DND-41 (cell line): ENCODE data around the gene BCS1L.
A peak's percentile ranks its signal among the peaks of the same experiment; 100 is the strongest.

Experiments
- ATAC-seq: fragments of 200-7000 bp; cut with Tn5 transposase; 3 replicates; pipeline ENCODE4 v1.9.1; 2021; ENCODE audit warnings: low read depth; ENCODE audit not compliant: insufficient read depth
- DNase-seq: peaks from one replicate; pipeline ENCODE4 v3.0.0-alpha.2; 2020
- H2AFZ ChIP-seq: 2 replicates; pipeline ENCODE4 v1.6.0; 2012; ENCODE audit warnings: low read depth, low read length
- H3K27ac ChIP-seq: 2 replicates; pipeline ENCODE4 v1.5.1; 2012; ENCODE audit warnings: low read length, inconsistent platforms
- H3K27me3 ChIP-seq: fragments of 200-600 bp; sonication (generic); 2 replicates; pipeline ENCODE4 v1.6.0; 2012; ENCODE audit warnings: low read length, mild to moderate bottlenecking, inconsistent platforms; ENCODE audit not compliant: insufficient read depth, poor library complexity
- H3K36me3 ChIP-seq: 2 replicates; pipeline ENCODE4 v1.5.1; 2012; ENCODE audit warnings: low read length, inconsistent platforms; ENCODE audit not compliant: insufficient read depth
- H3K4me1 ChIP-seq: 2 replicates; pipeline ENCODE4 v1.5.1; 2012; ENCODE audit warnings: mild to moderate bottlenecking, low read length; ENCODE audit not compliant: insufficient read depth
- H3K4me2 ChIP-seq: 2 replicates; pipeline ENCODE4 v1.6.0; 2012; ENCODE audit warnings: mild to moderate bottlenecking, moderate library complexity, low read length, inconsistent platforms; ENCODE audit not compliant: insufficient read depth
- H3K4me3 ChIP-seq, 2 experiments: fragments of 200-600 bp in 1 of 2; shearing (Covaris generic) in 1 of 2; 2 replicates each; pipeline ENCODE4 v1.5.1; 2012 to 2016; ENCODE audit warnings: inconsistent platforms in 2 of 2, low read length in 2 of 2, mild to moderate bottlenecking in 2 of 2, low read depth in 1 of 2, moderate library complexity in 1 of 2
- H3K79me2 ChIP-seq: 2 replicates; pipeline ENCODE4 v1.6.0; 2012; ENCODE audit warnings: low read length, inconsistent platforms; ENCODE audit not compliant: insufficient read depth
- H3K9ac ChIP-seq: 2 replicates; pipeline ENCODE4 v1.6.0; 2012; ENCODE audit warnings: low read depth, mild to moderate bottlenecking, inconsistent platforms, low read length, moderate library complexity
- H3K9me3 ChIP-seq: 2 replicates; pipeline ENCODE4 v1.5.1; 2012; ENCODE audit warnings: low read length, moderate library complexity, mild to moderate bottlenecking, inconsistent platforms; ENCODE audit not compliant: insufficient read depth, severe bottlenecking
- H4K20me1 ChIP-seq: 2 replicates; pipeline ENCODE4 v1.6.0; 2012; ENCODE audit warnings: low read length; ENCODE audit not compliant: insufficient read depth
- CTCF ChIP-seq: IDR thresholded peaks from 2 replicates; pipeline ENCODE4 v1.5.1; 2012; ENCODE audit warnings: borderline replicate concordance, low read length, moderate library complexity, mild to moderate bottlenecking; ENCODE audit not compliant: poor library complexity, severe bottlenecking; ENCODE audit errors: extremely low read depth
- EZH2 ChIP-seq: IDR thresholded peaks from 3 replicates; pipeline ENCODE4 v1.6.1; 2012; ENCODE audit warnings: borderline replicate concordance, low read depth, mild to moderate bottlenecking, moderate library complexity, low read length, inconsistent platforms; ENCODE audit not compliant: severe bottlenecking

The BCS1L gene

GRCh38 chr2:218671654-218672566 lies 12.4 kb downstream of the BCS1L start, which contains the start of the genes RNF25 and STK36:
Gene RNF25 (minus strand): TSS chr2:218672002. CDS start chr2:218671970, 32 bp downstream.
Gene STK36 (plus strand): TSS chr2:218672086. CDS start chr2:218672830, 744 bp downstream.
- Histone ChIP-seq H3K9ac (peak within 1 kb of the TSS; percentile 73), H4K20me1 (no peaks in the 10 kb centered on the region), H2AFZ (peak within 1 kb of the TSS; percentile 100), H3K79me2 (peaks cover 32% of the 10 kb centered on the region), H3K4me3 (peak within 1 kb of the TSS; percentile 94 to 96), H3K27ac (peak within 1 kb of the TSS; percentile 74), H3K9me3 (no peaks in the 10 kb centered on the region), H3K27me3 (no peaks in the 10 kb centered on the region), H3K36me3 (peaks cover 16% of the 10 kb centered on the region), H3K4me1 (peaks cover 22% of the 10 kb centered on the region), H3K4me2 (peak within 1 kb of the TSS; percentile 98)
- DNase-seq (peak; percentile 87), ATAC-seq (peak; percentile 97)
- no peak for TF ChIP-seq EZH2
- TF ChIP-seq CTCF, result no peak

GRCh38 chr2:218679119-218679518 lies 19.6 kb downstream of the BCS1L start:
- H3K4me2 ChIP-seq, result no peak overlapping the region

GRCh38 chr2:218680061-218680460 lies 20.6 kb downstream of the BCS1L start:
- TF ChIP-seq CTCF (no peak), EZH2 (no peak)
- no peaks in the 10 kb centered on the region for H3K9me3 ChIP-seq
- no peaks in the 10 kb centered on the region for H3K27me3 ChIP-seq
- no peaks in the 10 kb centered on the region for H4K20me1 ChIP-seq
- no peak overlapping the region for H3K4me3 ChIP-seq
- no peak overlapping the region for H3K27ac ChIP-seq
- H2AFZ ChIP-seq, result no peak overlapping the region
- no peaks in the 10 kb centered on the region for H3K36me3 ChIP-seq
- no peaks in the 10 kb centered on the region for H3K4me1 ChIP-seq
- H3K9ac ChIP-seq, result no peak overlapping the region
- ATAC-seq (no peak), DNase-seq (no peak)
- H3K4me2 ChIP-seq, result no peak overlapping the region
- H3K79me2 ChIP-seq, result no peaks in the 10 kb centered on the region

More at GRCh38 chr2:218679119-218679518, 19.6 kb downstream of the BCS1L start:
- no peak overlapping the region for H3K4me3 ChIP-seq
- no peak for ATAC-seq
- no peak for DNase-seq
- no peaks in the 10 kb centered on the region for H3K36me3 ChIP-seq
- no peaks in the 10 kb centered on the region for H3K79me2 ChIP-seq
- no peak overlapping the region for H3K27ac ChIP-seq
- no peak for TF ChIP-seq EZH2
- no peak for TF ChIP-seq CTCF
- no peak overlapping the region for H3K9ac ChIP-seq
- no peaks in the 10 kb centered on the region for H4K20me1 ChIP-seq
- H3K9me3 ChIP-seq, result no peaks in the 10 kb centered on the region
- H2AFZ ChIP-seq, result no peak overlapping the region
- no peaks in the 10 kb centered on the region for H3K27me3 ChIP-seq
- no peaks in the 10 kb centered on the region for H3K4me1 ChIP-seq
